ENCODE data around the gene PGK1.
"Not testable (repeated sequence)": the region's sequence is repeated elsewhere in the genome, so short reads cannot be mapped to it uniquely, and the experiment has no call there.

Gene PGK1
- 664 to 1,020 (median 845) reads per million in 18 experiments for total RNA-seq

- peak; percentile 95 for DNase-seq
Observed at GRCh38 chrX:78103623-78104446, at the start of gene PGK1. TSS of gene PGK1 (plus strand) at chrX:78104248. CDS start at chrX:78104341, 93 bp downstream.

DNA sequence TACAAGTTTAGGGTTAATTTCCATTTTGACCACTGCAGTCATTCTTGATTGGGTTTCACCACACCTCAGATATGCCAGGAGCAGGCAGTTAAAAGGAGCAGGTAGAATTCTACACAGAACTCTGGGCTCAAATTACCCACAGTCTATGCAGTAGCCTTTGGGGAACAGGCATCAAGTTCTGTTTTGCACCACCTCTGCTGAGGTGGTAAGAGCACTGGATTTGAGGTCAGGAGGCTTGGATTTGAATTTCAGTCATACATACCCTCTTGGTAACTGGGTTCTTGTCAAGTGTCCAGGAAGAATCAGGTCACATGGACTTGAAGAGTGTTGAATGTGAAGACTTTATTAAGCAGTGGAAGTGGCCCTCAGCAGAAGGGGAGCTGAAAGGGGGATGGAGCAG lies 40.4 kb upstream of the PGK1 start:
- DNase-seq, result no peak

- DNase-seq, result no peak
Observed at GRCh38 chrX:78064152-78064551, 39.9 kb upstream of the PGK1 start.

- peak; percentile 43 to 47 for DNase-seq
Observed at GRCh38 chrX:78064698-78065601, 39.1 kb upstream of the PGK1 start.

DNA sequence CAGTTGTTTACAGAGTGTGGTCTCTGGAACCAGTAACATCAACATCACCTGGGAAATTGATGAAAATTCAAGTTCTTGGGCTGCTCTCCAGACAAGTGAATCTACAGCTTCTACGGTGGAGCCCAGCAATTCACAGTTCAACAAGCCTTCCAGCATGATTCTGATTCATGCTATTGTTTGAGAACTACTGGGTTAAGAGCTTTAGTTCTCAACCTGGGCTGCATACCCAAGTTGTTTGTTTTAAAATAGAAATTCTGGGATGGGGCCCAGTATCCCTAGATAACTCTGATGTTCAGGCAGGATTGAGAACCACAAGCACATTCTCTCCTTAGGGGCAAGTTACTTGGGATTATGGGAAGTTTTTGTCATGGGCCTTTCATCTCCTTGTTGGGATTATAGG lies 37.9 kb upstream of the PGK1 start:
- DNase-seq, result no peak

DNA sequence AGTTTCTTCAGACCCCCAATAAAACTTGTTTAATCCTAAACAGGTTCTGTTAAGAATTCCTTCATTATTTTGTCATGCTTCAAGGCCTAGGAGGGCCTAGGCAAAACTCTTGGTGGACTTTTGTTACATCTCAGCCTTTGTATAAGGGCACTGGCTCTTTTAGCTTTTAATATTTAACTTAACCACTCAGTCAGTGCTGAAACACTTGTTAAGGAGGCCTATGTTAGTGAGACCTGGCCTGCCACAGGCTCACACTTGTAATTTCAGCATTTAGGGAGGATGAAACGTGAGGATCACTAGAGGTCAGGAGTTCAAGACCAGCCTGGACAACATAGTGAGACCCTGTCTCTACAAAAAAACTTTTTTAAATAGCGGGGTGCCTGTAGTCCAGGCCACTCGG lies 32.7 kb upstream of the PGK1 start:
- DNase-seq, result no peak

DNA sequence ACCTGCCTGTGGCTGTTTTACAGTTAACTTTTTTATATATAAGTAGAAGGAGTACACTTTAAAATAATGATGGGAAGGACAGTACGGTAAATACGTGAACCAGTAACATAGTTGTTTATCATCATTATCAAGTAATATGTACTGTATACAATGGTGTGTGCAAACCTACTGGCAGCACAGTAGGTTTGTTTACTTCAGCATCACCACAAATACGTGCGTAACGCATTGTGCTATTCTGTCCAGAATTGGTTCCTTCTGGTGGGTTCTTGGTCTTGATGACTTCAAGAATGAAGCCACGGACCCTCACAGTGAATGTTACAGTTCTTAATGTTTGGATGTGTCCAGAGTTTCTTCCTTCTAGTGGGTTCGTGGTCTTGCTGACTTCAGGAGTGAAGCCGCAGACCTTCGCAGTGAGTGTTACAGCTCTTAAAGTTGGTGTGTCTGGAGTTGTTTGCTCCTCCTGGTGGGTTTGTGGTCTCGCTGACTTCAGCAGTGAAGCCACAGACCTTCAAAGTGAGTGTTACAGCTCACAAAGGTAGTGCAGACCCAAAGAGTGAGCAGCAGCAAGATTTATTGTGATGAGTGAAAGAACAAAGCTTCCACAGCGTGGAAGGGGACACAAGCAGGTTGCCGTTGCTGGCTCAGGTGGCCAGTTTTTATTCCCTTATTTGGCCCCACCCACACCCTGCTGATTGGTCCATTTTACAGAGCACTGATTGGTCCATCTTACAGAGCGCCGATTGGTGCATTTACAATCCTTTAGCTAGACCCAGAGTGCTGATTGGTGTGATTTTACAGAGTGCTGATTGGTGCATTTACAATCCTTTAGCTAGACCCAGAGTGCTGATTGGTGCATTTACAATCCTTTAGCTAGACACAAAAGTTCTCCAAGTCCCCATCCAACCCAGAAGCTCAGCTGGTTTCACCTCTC lies 30.6 kb upstream of the PGK1 start:
- not testable (repeated sequence) for DNase-seq

DNA sequence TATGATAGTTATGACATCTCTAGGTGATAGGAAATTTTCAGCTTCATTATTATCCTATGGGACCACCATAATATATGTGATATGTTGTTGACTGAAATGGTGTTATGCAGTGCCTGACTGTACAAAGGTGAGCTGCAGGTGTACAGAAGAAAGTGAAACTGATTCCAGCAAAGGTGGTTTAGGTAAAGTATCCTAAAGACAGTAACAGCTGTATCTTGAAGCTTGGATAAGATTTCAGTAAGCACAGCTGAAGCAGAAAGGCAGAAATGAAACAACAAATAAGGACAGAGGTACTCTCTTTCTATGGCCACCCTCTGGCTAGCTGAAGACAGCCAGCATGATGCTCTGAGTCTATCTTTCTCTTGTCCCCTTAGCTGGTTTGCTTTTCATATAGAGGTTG lies 30.0 kb upstream of the PGK1 start:
- no peak for DNase-seq

GRCh38 chrX:78075787-78076389 lies 28.2 kb upstream of the PGK1 start:
- DNase-seq, result no peak

GRCh38 chrX:78081413-78081812 lies 22.6 kb upstream of the PGK1 start:
- not testable (repeated sequence) for DNase-seq

- DNase-seq, result no peak
Observed at GRCh38 chrX:78092296-78092695, 11.8 kb upstream of the PGK1 start.

DNA sequence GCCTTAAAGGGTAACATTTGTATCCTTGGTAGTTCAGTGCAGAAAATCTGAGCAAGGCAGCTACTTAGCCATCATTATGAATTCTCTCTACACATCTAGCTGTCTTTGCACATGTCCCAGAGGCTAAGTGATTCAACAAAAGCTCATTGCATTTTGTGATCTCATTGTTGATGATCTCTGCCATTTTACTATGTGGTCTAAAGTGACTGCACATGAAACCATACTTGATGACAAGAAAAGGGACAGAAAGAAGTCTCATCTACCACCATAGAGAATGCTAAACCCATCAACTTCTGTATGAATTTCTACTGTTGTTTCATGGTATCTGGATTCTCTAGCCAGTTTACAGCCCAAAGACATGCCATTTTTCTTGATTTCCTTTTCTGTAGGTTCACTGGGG lies 5.9 kb upstream of the PGK1 start:
- no peak for DNase-seq

DNA sequence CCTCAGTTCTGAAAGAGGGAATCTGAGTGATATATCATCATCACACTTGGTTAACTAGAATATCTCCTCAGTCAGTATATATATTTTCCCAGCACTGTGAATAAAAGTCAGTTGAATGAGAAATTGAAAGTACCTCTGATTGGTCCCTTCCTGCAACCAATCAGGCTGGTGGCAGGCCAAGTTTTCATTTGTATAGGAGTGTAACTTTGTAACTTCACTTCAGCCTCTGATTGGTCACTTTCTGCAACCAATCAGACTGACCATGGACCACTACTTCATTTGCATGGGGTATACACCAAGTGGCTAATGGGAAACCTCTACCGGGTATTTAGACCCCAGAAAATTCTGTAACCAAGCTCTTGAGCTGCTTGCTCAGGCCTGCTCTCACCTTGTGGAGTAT lies 2.0 kb upstream of the PGK1 start:
- DNase-seq, result no peak

- DNase-seq, result no peak
Observed at GRCh38 chrX:78103001-78103622, 936 bp upstream of the PGK1 start.

DNA sequence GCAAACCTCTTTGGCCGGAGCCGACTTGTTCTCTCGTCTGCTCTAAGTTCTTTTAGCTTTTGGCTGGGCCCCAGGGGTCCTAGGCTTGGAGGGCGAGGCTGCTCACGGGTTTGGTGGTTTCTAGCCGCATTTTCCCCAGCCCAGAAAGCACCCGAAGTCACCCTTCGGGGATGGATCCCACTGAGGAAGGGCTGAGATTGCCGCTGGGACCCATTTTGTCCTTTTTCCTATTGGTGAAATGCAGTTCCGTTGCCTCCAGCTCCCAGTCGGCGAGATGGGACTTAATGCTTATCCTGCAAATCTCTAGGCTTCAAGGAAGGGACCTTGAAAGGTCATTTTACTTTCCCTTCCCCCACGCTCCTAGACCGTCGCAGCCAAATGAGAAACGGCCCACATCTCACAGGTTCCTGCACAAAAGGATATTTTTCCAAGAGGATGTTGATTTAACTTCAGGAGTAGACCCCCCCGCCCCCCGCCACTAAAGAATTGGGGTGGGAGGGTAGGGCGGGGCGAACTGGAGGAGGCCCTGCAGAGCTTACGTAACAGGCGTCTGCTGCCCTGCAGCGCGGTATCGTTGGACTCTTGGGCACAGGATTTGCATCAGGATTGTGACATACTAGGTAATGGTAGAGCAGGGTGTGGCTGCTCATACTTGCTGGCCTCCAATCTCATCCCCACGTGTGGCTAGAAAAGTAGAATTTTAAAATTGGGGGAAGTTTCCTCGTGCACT lies 564 bp downstream of the PGK1 start:
- DNase-seq, result peak; percentile 78 to 79

DNA sequence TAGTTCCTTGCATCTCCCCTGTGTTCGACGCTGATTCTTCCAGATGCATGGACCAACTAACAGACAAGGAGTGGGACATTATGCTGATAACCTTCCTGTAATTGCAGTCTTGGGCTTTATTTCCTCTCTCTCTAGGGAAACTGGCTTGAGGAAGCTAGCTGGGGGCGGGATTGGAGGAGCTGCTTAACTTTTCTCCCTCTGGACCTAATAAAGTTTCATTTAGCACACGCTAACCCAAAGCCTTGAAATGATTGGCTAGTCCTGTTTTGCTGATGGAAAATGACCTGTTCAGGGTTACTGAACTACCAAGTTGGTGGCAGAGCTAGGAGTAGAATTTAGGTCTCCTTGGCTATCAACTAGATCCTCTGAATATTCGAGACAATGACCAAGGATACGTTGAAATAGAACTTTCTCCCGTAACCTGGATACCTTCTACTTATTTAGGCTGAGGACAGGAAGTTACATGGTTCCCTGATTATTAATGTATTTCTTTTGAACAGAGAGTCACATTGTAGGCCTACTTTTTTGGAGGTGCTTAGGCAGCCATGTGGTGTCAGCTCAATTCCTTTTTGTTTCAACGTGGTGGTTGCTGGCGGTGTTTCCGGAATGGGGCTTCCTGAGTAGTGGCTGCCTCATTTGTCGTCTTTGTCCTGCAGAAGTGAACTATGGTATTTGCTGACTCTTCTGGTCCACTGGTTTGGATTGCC lies 2.0 kb downstream of the PGK1 start:
- DNase-seq, result peak; percentile 20 to 24

DNA sequence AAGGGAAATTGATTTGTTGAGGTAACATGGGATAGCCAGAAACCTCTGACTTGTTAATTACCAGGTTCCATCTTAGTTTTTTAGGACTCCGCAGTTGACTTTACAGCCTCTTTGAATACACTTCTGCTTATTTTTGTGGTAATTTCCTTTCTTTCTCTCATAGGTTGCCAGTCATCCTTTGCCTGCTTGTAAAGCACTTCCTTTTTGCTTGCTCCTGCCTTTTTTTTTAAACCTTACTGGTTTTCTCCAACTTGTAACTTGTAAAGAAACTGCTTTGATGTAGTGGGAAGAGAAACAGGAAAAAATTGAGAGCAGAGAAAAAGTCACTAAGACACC lies 2.6 kb downstream of the PGK1 start:
- peak in 1 of 2 donors; percentile 29 for DNase-seq

- DNase-seq, result no peak
Observed at GRCh38 chrX:78109458-78109857, 5.4 kb downstream of the PGK1 start.

- DNase-seq, result no peak
Observed at GRCh38 chrX:78111140-78111931, 7.3 kb downstream of the PGK1 start.
